GM18507 (cell line): Measurements from ENCODE around the gene DSG4.

Source experiments
- DNase-seq: peaks from one replicate; pipeline ENCODE4 v3.0.0; 2011; ENCODE audit warnings: low read depth; ENCODE audit not compliant: insufficient read length; ENCODE audit errors: extremely low spot score
- FAIRE-seq: peaks from 2 replicates; lab custom pipeline; 2011; peaks lifted over from hg19 to GRCh38; lab: Jason Lieb, UNC

DSG4 gene

GRCh38 chr18:31407649-31408048 is 31.1 kb downstream of the DSG4 start:
- FAIRE-seq = no peak
- DNase-seq = no peak

GRCh38 chr18:31409276-31409675 is 32.7 kb downstream of the DSG4 start:
- no peak for FAIRE-seq
- DNase-seq = no peak

- FAIRE-seq = no peak
- DNase-seq = no peak
Measured at GRCh38 chr18:31410716-31411483, 34.3 kb downstream of the DSG4 start.

GRCh38 chr18:31413137-31413536 is 36.6 kb downstream of the DSG4 start:
- no peak for DNase-seq
- no peak for FAIRE-seq

GRCh38 chr18:31417850-31418249 is 41.3 kb downstream of the DSG4 start:
- no peak for FAIRE-seq
- no peak for DNase-seq

- FAIRE-seq (no peak), DNase-seq (no peak)
Measured at GRCh38 chr18:31419457-31419932, 42.9 kb downstream of the DSG4 start.

- no peak for DNase-seq
- FAIRE-seq = no peak
Measured at GRCh38 chr18:31420032-31420431, 43.5 kb downstream of the DSG4 start.

GRCh38 chr18:31420524-31420923 is 43.9 kb downstream of the DSG4 start:
- DNase-seq (no peak), FAIRE-seq (peak; percentile 24)

- FAIRE-seq = peak; percentile 39
Measured at GRCh38 chr18:31424383-31424988, 47.9 kb downstream of the DSG4 start.

GRCh38 chr18:31426021-31426420 is 49.4 kb downstream of the DSG4 start:
- DNase-seq = no peak
- FAIRE-seq = no peak

More at GRCh38 chr18:31424383-31424988, 47.9 kb downstream of the DSG4 start:
- no peak for DNase-seq

- no peak for FAIRE-seq
- no peak for DNase-seq
Measured at GRCh38 chr18:31426871-31427406, 50.4 kb downstream of the DSG4 start.

GRCh38 chr18:31428211-31428610 is 51.6 kb downstream of the DSG4 start:
- DNase-seq = no peak
- FAIRE-seq = no peak

GRCh38 chr18:31429623-31430022 is 53.0 kb downstream of the DSG4 start:
- DNase-seq = no peak
- no peak for FAIRE-seq

- DNase-seq = no peak
- FAIRE-seq = no peak
Measured at GRCh38 chr18:31430072-31430471, 53.5 kb downstream of the DSG4 start.

GRCh38 chr18:31430554-31430953 is 54.0 kb downstream of the DSG4 start:
- FAIRE-seq = no peak
- DNase-seq = no peak

- FAIRE-seq = no peak
Measured at GRCh38 chr18:31432316-31432715, 55.7 kb downstream of the DSG4 start.

GRCh38 chr18:31436825-31437224 is 60.2 kb downstream of the DSG4 start:
- DNase-seq (no peak), FAIRE-seq (no peak)

More at GRCh38 chr18:31432316-31432715, 55.7 kb downstream of the DSG4 start:
- DNase-seq = no peak

GRCh38 chr18:31438402-31438801 is 61.8 kb downstream of the DSG4 start:
- FAIRE-seq (no peak), DNase-seq (no peak)

GRCh38 chr18:31439807-31440325 is 63.3 kb downstream of the DSG4 start:
- DNase-seq (no peak), FAIRE-seq (no peak)

GRCh38 chr18:31440787-31441186 is 64.2 kb downstream of the DSG4 start:
- no peak for DNase-seq
- no peak for FAIRE-seq

GRCh38 chr18:31441493-31441892 is 64.9 kb downstream of the DSG4 start:
- no peak for FAIRE-seq
- no peak for DNase-seq
